ENCODE results near the gene TFPI. TPM values are rescaled to one million over a fixed set of nuclear protein-coding genes. Genes with fewer than 3 reads are reported as not detected.

The TFPI gene
- polyA plus RNA-seq, 1 experiment = 10.9 TPM

DNA sequence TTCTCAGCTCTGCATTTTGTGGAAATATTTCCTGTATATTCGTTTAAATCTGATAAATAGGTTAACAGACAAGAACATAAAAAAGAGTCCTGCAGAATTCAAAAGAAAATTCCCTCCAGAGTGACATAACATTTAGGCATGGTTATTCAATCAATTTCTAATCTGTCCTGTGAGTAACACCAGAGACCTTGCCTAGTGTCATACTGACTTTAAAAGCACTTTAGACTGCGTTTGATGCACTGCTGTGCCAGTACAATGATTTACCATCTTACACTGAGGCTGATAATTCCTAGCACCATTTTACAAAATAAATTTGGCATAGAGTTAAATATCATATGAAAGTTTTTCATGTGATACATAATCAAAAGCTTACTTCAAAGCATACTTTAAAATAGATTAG lies 70.7 kb downstream of the TFPI start:
- Histone ChIP-seq H3K27me3 (ENCODE audit: control insufficient read depth, insufficient read depth, low read length) (no peaks in the 10 kb centered on the region), H3K36me3 (ENCODE audit: control insufficient read depth, insufficient read depth, low read length) (no peaks in the 10 kb centered on the region), H3K4me3 (ENCODE audit: low read depth, low read length) (no peak overlapping the region)
- POLR2A ChIA-PET = no interaction called here
- TF ChIP-seq, protein P1, sequence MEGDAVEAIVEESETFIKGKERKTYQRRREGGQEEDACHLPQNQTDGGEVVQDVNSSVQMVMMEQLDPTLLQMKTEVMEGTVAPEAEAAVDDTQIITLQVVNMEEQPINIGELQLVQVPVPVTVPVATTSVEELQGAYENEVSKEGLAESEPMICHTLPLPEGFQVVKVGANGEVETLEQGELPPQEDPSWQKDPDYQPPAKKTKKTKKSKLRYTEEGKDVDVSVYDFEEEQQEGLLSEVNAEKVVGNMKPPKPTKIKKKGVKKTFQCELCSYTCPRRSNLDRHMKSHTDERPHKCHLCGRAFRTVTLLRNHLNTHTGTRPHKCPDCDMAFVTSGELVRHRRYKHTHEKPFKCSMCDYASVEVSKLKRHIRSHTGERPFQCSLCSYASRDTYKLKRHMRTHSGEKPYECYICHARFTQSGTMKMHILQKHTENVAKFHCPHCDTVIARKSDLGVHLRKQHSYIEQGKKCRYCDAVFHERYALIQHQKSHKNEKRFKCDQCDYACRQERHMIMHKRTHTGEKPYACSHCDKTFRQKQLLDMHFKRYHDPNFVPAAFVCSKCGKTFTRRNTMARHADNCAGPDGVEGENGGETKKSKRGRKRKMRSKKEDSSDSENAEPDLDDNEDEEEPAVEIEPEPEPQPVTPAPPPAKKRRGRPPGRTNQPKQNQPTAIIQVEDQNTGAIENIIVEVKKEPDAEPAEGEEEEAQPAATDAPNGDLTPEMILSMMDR (IDR thresholded peaks at IDR 0.05; ENCODE audit: insufficient read depth, low read depth, low read length) = no peak
- CTCF ChIA-PET = no interaction called here
- no peak for DNase-seq (ENCODE audit: low read depth)

DNA sequence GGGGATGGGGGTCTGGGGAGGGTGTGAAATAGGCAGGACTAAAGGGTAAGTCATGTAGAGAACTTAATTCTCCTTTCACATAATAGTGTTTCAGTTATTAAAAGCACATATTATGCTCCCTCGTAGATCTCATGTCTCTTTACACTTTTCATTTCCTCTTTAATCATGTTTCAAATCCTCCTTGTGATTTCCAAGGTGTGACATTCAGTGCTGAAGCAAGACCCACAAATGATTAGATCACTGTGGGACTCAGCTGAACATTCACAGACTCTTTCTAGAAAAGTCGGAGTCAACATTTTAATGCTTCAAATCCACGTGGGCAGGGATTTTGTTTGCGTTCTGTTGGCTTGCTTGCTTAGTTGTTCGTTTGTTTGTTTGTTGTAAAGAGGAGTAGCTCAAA lies 71.4 kb downstream of the TFPI start:
- ChIA-PET POLR2A (no interaction called here), CTCF (interaction anchor here (1.1 kb wide), 1 partner anchor 18 kb away, joined by 3 read pairs; no protein-coding TSS in a partner anchor)
- no peaks in the 10 kb centered on the region for H3K36me3 ChIP-seq (ENCODE audit: control insufficient read depth, insufficient read depth, low read length)
- no peak for DNase-seq (ENCODE audit: low read depth)
- no peaks in the 10 kb centered on the region for H3K27me3 ChIP-seq (ENCODE audit: control insufficient read depth, insufficient read depth, low read length)
- TF ChIP-seq, protein P1 (IDR thresholded peaks at IDR 0.05; ENCODE audit: insufficient read depth, low read depth, low read length) = no peak
- no peak overlapping the region for H3K4me3 ChIP-seq (ENCODE audit: low read depth, low read length)

DNA sequence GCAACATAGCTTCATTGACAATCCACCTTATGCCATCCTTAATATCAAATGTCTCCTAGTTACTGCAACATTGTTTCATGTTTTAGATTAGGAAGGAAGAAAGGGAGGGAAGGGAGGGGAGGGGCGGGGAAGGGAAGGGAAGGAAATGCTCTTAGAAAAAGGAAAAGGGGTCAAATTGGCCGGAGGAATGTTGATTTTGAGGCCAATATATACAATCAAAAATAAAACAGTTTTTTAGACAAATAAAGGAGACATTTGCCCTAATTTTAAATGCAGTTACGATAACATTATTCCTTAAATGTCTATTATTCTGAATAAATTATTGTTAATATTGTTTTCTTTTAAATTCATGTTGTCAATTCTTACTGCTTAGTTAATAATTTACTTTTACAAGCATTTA lies 72.7 kb downstream of the TFPI start:
- ChIA-PET POLR2A (no interaction called here), CTCF (no interaction called here)
- Histone ChIP-seq H3K27me3 (ENCODE audit: control insufficient read depth, insufficient read depth, low read length) (no peaks in the 10 kb centered on the region), H3K36me3 (ENCODE audit: control insufficient read depth, insufficient read depth, low read length) (no peaks in the 10 kb centered on the region), H3K4me3 (ENCODE audit: low read depth, low read length) (no peak overlapping the region)
- TF ChIP-seq, protein P1 (IDR thresholded peaks at IDR 0.05; ENCODE audit: insufficient read depth, low read depth, low read length) = no peak
- no peak for DNase-seq (ENCODE audit: low read depth)

DNA sequence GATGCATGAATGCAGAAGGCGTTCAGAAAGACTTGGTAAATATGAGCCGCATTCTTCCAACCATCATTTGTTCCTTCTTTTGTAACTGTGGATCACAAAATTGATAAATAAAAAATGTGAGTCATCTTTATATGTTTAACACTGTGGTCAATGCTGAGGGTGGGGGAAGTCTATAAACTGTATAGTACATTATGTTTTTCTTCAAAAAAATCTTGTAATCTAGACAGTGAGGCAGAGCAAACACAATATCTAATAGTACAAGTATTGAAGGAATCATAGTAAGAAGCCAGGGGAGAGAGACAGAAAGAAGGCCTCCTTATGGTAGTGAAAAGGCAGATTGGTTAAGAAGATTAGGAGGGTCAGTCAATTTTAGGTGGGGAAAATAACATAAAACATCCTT lies 75.5 kb downstream of the TFPI start:
- Histone ChIP-seq H3K36me3 (ENCODE audit: control insufficient read depth, insufficient read depth, low read length) (no peaks in the 10 kb centered on the region), H3K27me3 (ENCODE audit: control insufficient read depth, insufficient read depth, low read length) (no peaks in the 10 kb centered on the region), H3K4me3 (ENCODE audit: low read depth, low read length) (no peak overlapping the region)
- POLR2A ChIA-PET = no interaction called here
- CTCF ChIA-PET = no interaction called here
- TF ChIP-seq, protein P1 (IDR thresholded peaks at IDR 0.05; ENCODE audit: insufficient read depth, low read depth, low read length) = no peak
- DNase-seq (ENCODE audit: low read depth) = no peak

DNA sequence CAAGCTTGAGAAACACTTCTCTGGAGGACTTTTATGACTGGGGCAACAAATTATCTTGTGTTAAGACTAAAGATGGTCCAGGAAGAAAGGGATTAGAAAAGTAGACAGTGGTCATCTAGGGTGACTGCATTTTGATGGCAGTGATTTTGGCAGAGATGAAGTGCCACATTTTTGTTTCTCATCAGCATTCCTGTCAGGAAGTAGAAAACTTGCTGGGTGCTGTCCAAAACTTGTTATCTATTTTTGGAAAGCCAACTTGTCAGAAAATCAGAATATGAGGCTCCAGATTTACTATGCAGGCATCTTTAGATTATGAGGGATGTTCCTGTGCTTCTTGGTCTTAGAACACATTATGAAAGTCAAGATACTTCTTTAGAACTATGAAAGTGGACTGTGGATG lies 77.2 kb downstream of the TFPI start:
- no peak for DNase-seq (ENCODE audit: low read depth)
- Histone ChIP-seq H3K4me3 (ENCODE audit: low read depth, low read length) (no peak overlapping the region), H3K27me3 (ENCODE audit: control insufficient read depth, insufficient read depth, low read length) (no peaks in the 10 kb centered on the region), H3K36me3 (ENCODE audit: control insufficient read depth, insufficient read depth, low read length) (no peaks in the 10 kb centered on the region)
- TF ChIP-seq, protein P1 (IDR thresholded peaks at IDR 0.05; ENCODE audit: insufficient read depth, low read depth, low read length) = no peak
- CTCF ChIA-PET = interaction anchor here (1.2 kb wide), 1 partner anchor 104 kb away, joined by 4 read pairs; no protein-coding TSS in a partner anchor
- POLR2A ChIA-PET = no interaction called here
